OCI-LY3 (cell line): ENCODE results near the gene SAE1.

Experiments used
- H2AFZ ChIP-seq: fragments of 200-600, 300-600 bp; shearing (Covaris generic); 2 replicates; pipeline ENCODE4 v1.6.0; 2014; ENCODE audit warnings: antibody characterized with exemption, low read depth, low read length
- H3K27ac ChIP-seq: fragments of 200-600, 300-600 bp; sonication (generic); 2 replicates; pipeline ENCODE4 v1.5.1; 2014; ENCODE audit warnings: mild to moderate bottlenecking, low read length, moderate library complexity, mixed read lengths
- H3K27me3 ChIP-seq: fragments of 200-600, 300-600 bp; sonication (generic); 2 replicates; pipeline ENCODE4 v1.6.1; 2014; ENCODE audit warnings: low read depth, low read length, mixed read lengths
- H3K36me3 ChIP-seq: fragments of 200-600, 300-600 bp; sonication (generic); replicated peaks from 2 replicates; pipeline ENCODE3; 2014; ENCODE audit warnings: low read depth, low read length, mixed read lengths
- H3K4me1 ChIP-seq: fragments of 300-600, 200-600 bp; sonication (generic); 2 replicates; pipeline ENCODE4 v1.6.1; 2014; ENCODE audit warnings: low read length, mixed read lengths
- H3K4me2 ChIP-seq: fragments of 200-600, 300-600 bp; sonication (generic); 2 replicates; pipeline ENCODE4 v1.6.1; 2014; ENCODE audit warnings: low read length, mixed read lengths
- H3K4me3 ChIP-seq: fragments of 300-600, 200-600 bp; sonication (generic); 2 replicates; pipeline ENCODE4 v1.5.1; 2014; ENCODE audit warnings: antibody characterized with exemption, mild to moderate bottlenecking, low read length, moderate library complexity
- H3K79me2 ChIP-seq: fragments of 300-600, 200-600 bp; shearing (Covaris generic); 2 replicates; pipeline ENCODE4 v1.6.1; 2014; ENCODE audit warnings: mild to moderate bottlenecking, low read length, mixed read lengths
- H3K9ac ChIP-seq: fragments of 300-600, 200-600 bp; shearing (Covaris generic); 2 replicates; pipeline ENCODE4 v1.6.0; 2014; ENCODE audit warnings: mild to moderate bottlenecking, low read length, moderate library complexity
- H3K9me3 ChIP-seq: fragments of 200-600, 300-600 bp; shearing (Covaris generic); 2 replicates; pipeline ENCODE4 v1.6.1; 2014; ENCODE audit warnings: low read length, mixed read lengths; ENCODE audit not compliant: insufficient read depth
- H4K20me1 ChIP-seq: fragments of 200-600, 300-600 bp; sonication (generic); 2 replicates; pipeline ENCODE4 v1.6.1; 2016; ENCODE audit warnings: low read length, mixed read lengths; ENCODE audit not compliant: insufficient read depth
- CTCF ChIP-seq: fragments of 200-600, 300-600 bp; sonication (generic); IDR thresholded peaks from 2 replicates; pipeline ENCODE4 v1.5.1; 2014; ENCODE audit warnings: antibody characterized with exemption, low read length, low read depth
- EZH2phosphoT487 ChIP-seq: fragments of 200-600 bp; shearing (Covaris generic); IDR thresholded peaks from 2 replicates; pipeline ENCODE4 v1.6.1; 2018; ENCODE audit warnings: antibody characterized with exemption, mixed run types, low read depth

SAE1 gene

DNA sequence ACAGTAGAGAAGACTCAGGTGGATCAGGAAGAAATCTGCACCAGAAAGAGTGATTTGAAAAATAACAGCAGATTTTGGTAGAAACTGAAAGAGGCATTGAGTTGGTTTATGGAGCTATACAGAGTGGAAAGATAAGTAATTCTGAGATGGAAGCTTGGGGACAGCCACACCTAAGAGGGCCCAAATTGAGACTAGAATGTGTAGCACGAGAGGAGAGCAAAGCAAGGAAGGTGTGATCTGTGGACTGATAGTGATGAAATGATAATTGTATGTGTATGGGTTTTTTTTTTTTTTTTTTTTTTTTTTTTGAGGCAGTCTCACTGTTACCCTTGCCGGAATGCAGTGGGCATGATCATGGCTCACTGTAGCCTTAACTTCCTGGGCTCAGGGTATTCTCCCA is 16.3 kb downstream of the SAE1 start:
- Histone ChIP-seq H3K36me3 (peaks cover 60% of the 10 kb centered on the region), H3K79me2 (peaks cover 85% of the 10 kb centered on the region), H3K9ac (no peak overlapping the region), H3K9me3 (no peaks in the 10 kb centered on the region), H3K4me1 (no peaks in the 10 kb centered on the region), H3K27ac (no peak overlapping the region), H3K4me3 (no peak overlapping the region), H2AFZ (no peak overlapping the region), H3K4me2 (no peak overlapping the region), H3K27me3 (no peaks in the 10 kb centered on the region), H4K20me1 (peaks cover 34% of the 10 kb centered on the region)
- no peak for TF ChIP-seq EZH2phosphoT487
- TF ChIP-seq CTCF = no peak

GRCh38 chr19:47151627-47152026 is 21.0 kb downstream of the SAE1 start:
- peaks cover 9% of the 10 kb centered on the region for H3K4me1 ChIP-seq
- no peaks in the 10 kb centered on the region for H3K27me3 ChIP-seq
- H3K4me3 ChIP-seq = no peak overlapping the region
- H3K9me3 ChIP-seq = no peaks in the 10 kb centered on the region
- peaks cover 15% of the 10 kb centered on the region for H4K20me1 ChIP-seq
- H3K27ac ChIP-seq = no peak overlapping the region
- H2AFZ ChIP-seq = no peak overlapping the region
- peaks cover 67% of the 10 kb centered on the region for H3K79me2 ChIP-seq
- peaks cover 63% of the 10 kb centered on the region for H3K36me3 ChIP-seq
- TF ChIP-seq CTCF = no peak
- TF ChIP-seq EZH2phosphoT487 = no peak
- no peak overlapping the region for H3K9ac ChIP-seq
- no peak overlapping the region for H3K4me2 ChIP-seq

DNA sequence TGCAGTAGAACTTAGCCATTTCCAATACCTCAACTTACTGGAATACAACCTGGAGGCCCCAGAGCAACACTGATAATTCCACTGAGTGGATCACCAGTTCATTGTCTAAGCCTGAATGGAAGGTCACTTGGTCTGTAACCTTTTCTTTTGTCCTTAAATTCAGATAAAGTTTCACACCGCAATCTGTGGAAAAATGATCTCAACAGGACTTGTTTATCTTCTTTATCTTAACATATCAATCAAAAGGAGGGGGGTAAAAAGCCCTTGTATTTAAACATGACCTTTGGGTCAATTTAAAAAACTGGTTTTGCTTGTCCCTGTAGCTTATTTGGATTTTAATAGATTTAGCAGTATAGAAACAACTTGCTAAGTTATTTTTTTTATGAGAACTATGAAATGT is 21.6 kb downstream of the SAE1 start:
- TF ChIP-seq EZH2phosphoT487 = no peak
- no peak for TF ChIP-seq CTCF
- Histone ChIP-seq H3K9ac (no peak overlapping the region), H3K27ac (no peak overlapping the region), H3K79me2 (peaks cover 66% of the 10 kb centered on the region), H3K4me1 (peaks cover 14% of the 10 kb centered on the region), H2AFZ (no peak overlapping the region), H3K4me2 (no peak overlapping the region), H4K20me1 (peaks cover 16% of the 10 kb centered on the region), H3K27me3 (no peaks in the 10 kb centered on the region), H3K36me3 (peaks cover 61% of the 10 kb centered on the region), H3K9me3 (no peaks in the 10 kb centered on the region), H3K4me3 (no peak overlapping the region)

GRCh38 chr19:47152632-47153031 is 22.0 kb downstream of the SAE1 start:
- Histone ChIP-seq H3K4me1 (peaks cover 19% of the 10 kb centered on the region), H3K9ac (no peak overlapping the region), H3K79me2 (peaks cover 68% of the 10 kb centered on the region), H3K27me3 (no peaks in the 10 kb centered on the region), H3K4me2 (no peak overlapping the region), H3K4me3 (no peak overlapping the region), H3K27ac (no peak overlapping the region), H3K36me3 (peaks cover 65% of the 10 kb centered on the region), H4K20me1 (peaks cover 21% of the 10 kb centered on the region), H3K9me3 (no peaks in the 10 kb centered on the region), H2AFZ (no peak overlapping the region)
- TF ChIP-seq CTCF (no peak), EZH2phosphoT487 (no peak)
